K562 (cell line): ENCODE results near the gene PHLDB2. TPM values are rescaled to one million over a fixed set of nuclear protein-coding genes. Genes with fewer than 3 reads are reported as not detected.

Experiments used
- ATAC-seq: fragments of 200-7000 bp; cut with Tn5 transposase; 3 replicates; pipeline ENCODE4 v1.9.1; 2020; ENCODE audit warnings: moderate library complexity
- BruUV-seq: library from RNA; stranded (reverse); fragments of 400-500 nt; replicated peaks from 2 replicates; lab custom pipeline; 2021; lab: Mats Ljungman, UMichigan
- CTCF ChIA-PET: fragments of 300-600 bp; formaldehyde crosslinking; extraction: SDS; loops from one replicate; lab custom pipeline; 2021; ENCODE audit warnings: low intra/inter-chr PET ratio; lab: Yijun Ruan, JAX
- POLR2A ChIA-PET: fragments of 300-600, 350-650 bp; sonication (Branson Sonifier 250); formaldehyde crosslinking; extraction: SDS; loops from one replicate; lab custom pipeline; 2021; ENCODE audit warnings: antibody characterized with exemption, inconsistent platforms; lab: Yijun Ruan, JAX
- DNase-seq, 4 experiments: peaks; one replicate each; pipeline versions ENCODE4 v3.0.0 to v3.0.0-alpha.2; 2011 to 2018; ENCODE audit warnings: low spot score in 3 of 4, mixed read lengths in 3 of 4; ENCODE audit errors: extremely low read depth in 1 of 4
- FAIRE-seq: peaks from 2 replicates; lab custom pipeline; 2011; peaks lifted over from hg19 to GRCh38; lab: Jason Lieb, UNC
- H2AFZ ChIP-seq: 2 replicates; pipeline ENCODE4 v1.6.0; 2011; ENCODE audit warnings: low read depth, low read length, control low read depth, inconsistent platforms
- H3K27ac ChIP-seq: fragments of 200-600 bp; 3 replicates; pipeline ENCODE4 v1.8.0; 2011; ENCODE audit warnings: low read depth, mild to moderate bottlenecking, control low read depth, inconsistent platforms, low read length, moderate library complexity, mixed read lengths; ENCODE audit errors: extremely low read depth
- H3K27me3 ChIP-seq, 2 experiments: fragments of 300-600 bp in 1 of 2; 2 replicates in 1 of 2; 3 replicates in 1 of 2; pipeline versions ENCODE4 v1.6.0 to v1.8.0; 2011; ENCODE audit warnings: inconsistent platforms in 2 of 2, low read length in 2 of 2, mild to moderate bottlenecking in 1 of 2, mixed read lengths in 1 of 2, moderate library complexity in 1 of 2; ENCODE audit not compliant: control insufficient read depth in 2 of 2, insufficient read depth in 2 of 2
- H3K36me3 ChIP-seq: fragments of 300-600 bp; 3 replicates; pipeline ENCODE4 v1.8.0; 2011; ENCODE audit warnings: mild to moderate bottlenecking, low read length, inconsistent platforms; ENCODE audit not compliant: control insufficient read depth, insufficient read depth
- H3K4me1 ChIP-seq, 2 experiments: fragments of 200-600 bp in 1 of 2; replicated peaks in 1 of 2; 2 replicates in 1 of 2; 3 replicates in 1 of 2; pipeline versions ENCODE4 v1.5.1 to v1.8.0; 2011; ENCODE audit warnings: inconsistent platforms in 2 of 2, low read length in 2 of 2, mild to moderate bottlenecking in 1 of 2, mixed read lengths in 1 of 2, moderate library complexity in 1 of 2; ENCODE audit not compliant: control insufficient read depth in 2 of 2, insufficient read depth in 2 of 2
- H3K4me2 ChIP-seq: 2 replicates; pipeline ENCODE4 v1.6.1; 2011; ENCODE audit warnings: low read length, control low read depth, inconsistent platforms, mixed read lengths; ENCODE audit not compliant: insufficient read depth
- H3K4me3 ChIP-seq: fragments of 200-600 bp; sonication (generic), shearing (Covaris generic); 2 replicates; pipeline ENCODE4 v1.5.1; 2016; ENCODE audit warnings: control low read depth, inconsistent platforms
- H3K79me2 ChIP-seq: fragments of 200-600 bp; 3 replicates; pipeline ENCODE4 v1.8.0; 2011; ENCODE audit warnings: low read length, inconsistent platforms; ENCODE audit not compliant: control insufficient read depth, insufficient read depth
- H3K9ac ChIP-seq, 2 experiments: 2 replicates each; pipeline versions ENCODE4 v1.6.0 to v1.6.1; 2011; ENCODE audit warnings: low read depth in 2 of 2, low read length in 2 of 2, control low read depth in 1 of 2, inconsistent platforms in 1 of 2, mild to moderate bottlenecking in 1 of 2, mixed read lengths in 1 of 2; ENCODE audit not compliant: insufficient read depth in 1 of 2
- H3K9me1 ChIP-seq: one replicate; pipeline ENCODE4 v1.6.0; 2011; ENCODE audit warnings: inconsistent platforms, mild to moderate bottlenecking, low read length, moderate library complexity; ENCODE audit not compliant: control insufficient read depth, insufficient read depth
- H3K9me3 ChIP-seq: replicated peaks from 2 replicates; pipeline ENCODE4 v1.5.1; 2011; ENCODE audit warnings: low read depth, low read length, inconsistent platforms; ENCODE audit not compliant: control insufficient read depth, insufficient read depth
- H4K20me1 ChIP-seq: replicated peaks from 2 replicates; pipeline ENCODE4 v1.6.1; 2011; ENCODE audit warnings: low read length, inconsistent platforms, mixed read lengths; ENCODE audit not compliant: control insufficient read depth, insufficient read depth
- BRD9 ChIP-seq: fragments of 450-650 bp; IDR thresholded peaks from 2 replicates; pipeline ENCODE4 v1.6.1; 2018; ENCODE audit warnings: low read depth; ENCODE audit not compliant: partially characterized antibody
- MAFK ChIP-seq: IDR thresholded peaks from 2 replicates; pipeline ENCODE4 v1.6.1; 2011; ENCODE audit warnings: low read length, improper control_type of control experiment
- MBD2 ChIP-seq: sonication (generic); IDR thresholded peaks from 2 replicates; pipeline ENCODE4 v1.6.1; 2016; ENCODE audit warnings: low read depth, borderline replicate concordance
- NFXL1 ChIP-seq: fragments of 450-650 bp; formaldehyde crosslinking; IDR thresholded peaks from 2 replicates; pipeline ENCODE4 v1.4.0; 2021; ENCODE audit warnings: mild to moderate bottlenecking
- NUFIP1 ChIP-seq: fragments of 450-650 bp; IDR thresholded peaks from 2 replicates; pipeline ENCODE4 v1.6.1; 2018; ENCODE audit not compliant: partially characterized antibody
- PML ChIP-seq: IDR thresholded peaks from 2 replicates; pipeline ENCODE4 v1.6.1; 2012; ENCODE audit warnings: low read length, inconsistent platforms
- RAD51 ChIP-seq: fragments of 450-650 bp; IDR thresholded peaks from 2 replicates; pipeline ENCODE4 v1.7.1; 2016; ENCODE audit warnings: low read depth, mild to moderate bottlenecking, borderline replicate concordance
- RBM17 ChIP-seq: fragments of 200-400 bp; formaldehyde crosslinking; IDR thresholded peaks from 2 replicates; pipeline ENCODE4 v1.6.1; 2017; ENCODE audit warnings: low read depth, mild to moderate bottlenecking, low read length, borderline replicate concordance
- RBM39 ChIP-seq: fragments of 200-400 bp; formaldehyde crosslinking; optimal IDR thresholded peaks from 2 replicates; pipeline ENCODE3; 2018; ENCODE audit warnings: low read depth, low read length
- SMAD4 ChIP-seq: fragments of 250-450 bp; sonication (Bioruptor Pico); conservative IDR thresholded peaks from 2 replicates; pipeline ENCODE4 v1.8.0; 2021; ENCODE audit warnings: inconsistent platforms, mild to moderate bottlenecking, moderate library complexity
- SMARCA5 ChIP-seq: fragments of 450-650 bp; IDR thresholded peaks from 2 replicates; pipeline ENCODE4 v1.6.1; 2016
- SPI1 ChIP-seq: IDR thresholded peaks from 2 replicates; pipeline ENCODE4 v1.6.1; 2011; ENCODE audit warnings: low read depth, low read length, control low read depth, borderline replicate concordance
- TAL1 ChIP-seq: fragments of 450-650 bp; IDR thresholded peaks from 2 replicates; pipeline ENCODE4 v1.6.1; 2016; ENCODE audit warnings: mild to moderate bottlenecking
- TARDBP ChIP-seq: fragments of 450-650 bp; IDR thresholded peaks from 2 replicates; pipeline ENCODE4 v1.6.1; 2016
- WGBS: fragments of 100-300 bp; shearing (Covaris generic); methylation state at CpG from one replicate; pipeline ENCODE4 v1.1.6; 2016; ENCODE audit warnings: low coverage, mixed read lengths; ENCODE audit not compliant: insufficient coverage; ENCODE audit errors: missing lambda C conversion rate; 5-methylcytosine and 5-hydroxymethylcytosine counted together
- in situ Hi-C: fragments of 300-500 bp; cut with MboI; formaldehyde crosslinking; loops from 4 replicates; pipeline ENCODE4 v1.15.0; 2018; ENCODE audit warnings: inconsistent platforms, mixed read lengths
- intact Hi-C: fragments of 100-400 bp; cut with micrococcal nuclease; formaldehyde crosslinking; loops from 2 replicates; pipeline ENCODE4 v1.14.2; 2022
- polyA plus RNA-seq, 8 experiments: library from polyadenylated mRNA; depleted of rRNA in 4 of 8; stranded (reverse) in 5 of 8; unstranded in 3 of 8; fragments of >200 nt; fragmentation: Nextera tagmentation in 2 of 8; fragmentation: Illumina TruSeq in 1 of 8; extraction: Ambion mirVana in 2 of 8; extraction: Trizol in 1 of 8; gene quantifications; 2 replicates each; pipeline versions ENCODE4 v1.2.1 to v1.2.3, GENCODE V29; 2011 to 2014; ENCODE audit warnings: inconsistent platforms in 1 of 8, missing spikeins in 1 of 8
- total RNA-seq, 7 experiments: library from RNA; depleted of rRNA in 6 of 7; stranded (reverse); fragments of >200 nt in 6 of 7; fragmentation: Illumina TruSeq in 2 of 7; extraction: Trizol in 2 of 7; gene quantifications; 2 replicates each; pipeline versions ENCODE4 v1.2.1 to v1.2.3, GENCODE V29; 2011 to 2021; ENCODE audit warnings: low replicate concordance in 1 of 7
- TF ChIP-seq, protein P1 (sequence below): fragments of 200-600 bp; sonication (generic); IDR thresholded peaks from one replicate; pipeline ENCODE4 v1.6.1; 2012; ENCODE audit warnings: mild to moderate bottlenecking, low read depth, low read length, inconsistent platforms

The PHLDB2 gene
- total and polyA plus RNA-seq, 9 of the 15 experiments (the other 6 are each of a cell fraction or from before 2014, with no cell fraction given): 0.04 TPM; not detected in 8

DNA sequence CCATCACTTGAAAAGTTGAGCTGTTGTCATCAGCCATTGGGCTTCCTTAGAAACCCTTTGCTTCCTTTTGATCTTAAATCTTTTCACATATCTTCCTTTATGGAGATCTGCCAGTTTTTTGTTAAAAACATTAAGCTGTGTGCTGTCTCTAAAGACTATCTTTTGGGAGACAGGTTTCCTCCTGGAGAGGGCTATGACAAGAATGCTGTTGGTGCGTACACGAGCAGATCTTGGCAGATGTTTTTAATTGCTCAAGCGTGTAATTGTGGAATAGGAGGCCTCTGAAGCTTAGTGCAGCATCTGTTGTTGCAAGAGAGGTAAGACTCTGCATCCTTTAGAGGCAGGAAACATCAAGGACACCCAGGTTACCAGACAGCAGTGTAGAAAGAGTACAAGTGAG is 56.8 kb downstream of the PHLDB2 start:
- Histone ChIP-seq H3K27ac (no peak overlapping the region), H3K4me3 (no peak overlapping the region), H2AFZ (no peak overlapping the region), H3K9me3 (no peaks in the 10 kb centered on the region), H3K9me1 (no peaks in the 10 kb centered on the region), H3K79me2 (no peaks in the 10 kb centered on the region), H4K20me1 (no peaks in the 10 kb centered on the region), H3K36me3 (no peaks in the 10 kb centered on the region), H3K9ac (no peak overlapping the region), H3K27me3 (no peaks in the 10 kb centered on the region), H3K4me1 (no peaks in the 10 kb centered on the region), H3K4me2 (no peak overlapping the region)
- no peak for ATAC-seq
- intact Hi-C loops (no loop called here), in situ Hi-C loops (no loop called here)
- BruUV-seq: no TSS peak
- CTCF ChIA-PET: no interaction called here
- 0% methylated on average over 3 of the region's 3 CpGs for WGBS
- POLR2A ChIA-PET: no interaction called here
- no peak for DNase-seq
- FAIRE-seq: no peak
- no peak for TF ChIP-seq RAD51
- TF ChIP-seq NUFIP1: no peak
- TF ChIP-seq MBD2: no peak
- no peak for TF ChIP-seq MAFK
- TF ChIP-seq SMAD4 (CRISPR knock-in tag): no peak
- TF ChIP-seq, protein P1, sequence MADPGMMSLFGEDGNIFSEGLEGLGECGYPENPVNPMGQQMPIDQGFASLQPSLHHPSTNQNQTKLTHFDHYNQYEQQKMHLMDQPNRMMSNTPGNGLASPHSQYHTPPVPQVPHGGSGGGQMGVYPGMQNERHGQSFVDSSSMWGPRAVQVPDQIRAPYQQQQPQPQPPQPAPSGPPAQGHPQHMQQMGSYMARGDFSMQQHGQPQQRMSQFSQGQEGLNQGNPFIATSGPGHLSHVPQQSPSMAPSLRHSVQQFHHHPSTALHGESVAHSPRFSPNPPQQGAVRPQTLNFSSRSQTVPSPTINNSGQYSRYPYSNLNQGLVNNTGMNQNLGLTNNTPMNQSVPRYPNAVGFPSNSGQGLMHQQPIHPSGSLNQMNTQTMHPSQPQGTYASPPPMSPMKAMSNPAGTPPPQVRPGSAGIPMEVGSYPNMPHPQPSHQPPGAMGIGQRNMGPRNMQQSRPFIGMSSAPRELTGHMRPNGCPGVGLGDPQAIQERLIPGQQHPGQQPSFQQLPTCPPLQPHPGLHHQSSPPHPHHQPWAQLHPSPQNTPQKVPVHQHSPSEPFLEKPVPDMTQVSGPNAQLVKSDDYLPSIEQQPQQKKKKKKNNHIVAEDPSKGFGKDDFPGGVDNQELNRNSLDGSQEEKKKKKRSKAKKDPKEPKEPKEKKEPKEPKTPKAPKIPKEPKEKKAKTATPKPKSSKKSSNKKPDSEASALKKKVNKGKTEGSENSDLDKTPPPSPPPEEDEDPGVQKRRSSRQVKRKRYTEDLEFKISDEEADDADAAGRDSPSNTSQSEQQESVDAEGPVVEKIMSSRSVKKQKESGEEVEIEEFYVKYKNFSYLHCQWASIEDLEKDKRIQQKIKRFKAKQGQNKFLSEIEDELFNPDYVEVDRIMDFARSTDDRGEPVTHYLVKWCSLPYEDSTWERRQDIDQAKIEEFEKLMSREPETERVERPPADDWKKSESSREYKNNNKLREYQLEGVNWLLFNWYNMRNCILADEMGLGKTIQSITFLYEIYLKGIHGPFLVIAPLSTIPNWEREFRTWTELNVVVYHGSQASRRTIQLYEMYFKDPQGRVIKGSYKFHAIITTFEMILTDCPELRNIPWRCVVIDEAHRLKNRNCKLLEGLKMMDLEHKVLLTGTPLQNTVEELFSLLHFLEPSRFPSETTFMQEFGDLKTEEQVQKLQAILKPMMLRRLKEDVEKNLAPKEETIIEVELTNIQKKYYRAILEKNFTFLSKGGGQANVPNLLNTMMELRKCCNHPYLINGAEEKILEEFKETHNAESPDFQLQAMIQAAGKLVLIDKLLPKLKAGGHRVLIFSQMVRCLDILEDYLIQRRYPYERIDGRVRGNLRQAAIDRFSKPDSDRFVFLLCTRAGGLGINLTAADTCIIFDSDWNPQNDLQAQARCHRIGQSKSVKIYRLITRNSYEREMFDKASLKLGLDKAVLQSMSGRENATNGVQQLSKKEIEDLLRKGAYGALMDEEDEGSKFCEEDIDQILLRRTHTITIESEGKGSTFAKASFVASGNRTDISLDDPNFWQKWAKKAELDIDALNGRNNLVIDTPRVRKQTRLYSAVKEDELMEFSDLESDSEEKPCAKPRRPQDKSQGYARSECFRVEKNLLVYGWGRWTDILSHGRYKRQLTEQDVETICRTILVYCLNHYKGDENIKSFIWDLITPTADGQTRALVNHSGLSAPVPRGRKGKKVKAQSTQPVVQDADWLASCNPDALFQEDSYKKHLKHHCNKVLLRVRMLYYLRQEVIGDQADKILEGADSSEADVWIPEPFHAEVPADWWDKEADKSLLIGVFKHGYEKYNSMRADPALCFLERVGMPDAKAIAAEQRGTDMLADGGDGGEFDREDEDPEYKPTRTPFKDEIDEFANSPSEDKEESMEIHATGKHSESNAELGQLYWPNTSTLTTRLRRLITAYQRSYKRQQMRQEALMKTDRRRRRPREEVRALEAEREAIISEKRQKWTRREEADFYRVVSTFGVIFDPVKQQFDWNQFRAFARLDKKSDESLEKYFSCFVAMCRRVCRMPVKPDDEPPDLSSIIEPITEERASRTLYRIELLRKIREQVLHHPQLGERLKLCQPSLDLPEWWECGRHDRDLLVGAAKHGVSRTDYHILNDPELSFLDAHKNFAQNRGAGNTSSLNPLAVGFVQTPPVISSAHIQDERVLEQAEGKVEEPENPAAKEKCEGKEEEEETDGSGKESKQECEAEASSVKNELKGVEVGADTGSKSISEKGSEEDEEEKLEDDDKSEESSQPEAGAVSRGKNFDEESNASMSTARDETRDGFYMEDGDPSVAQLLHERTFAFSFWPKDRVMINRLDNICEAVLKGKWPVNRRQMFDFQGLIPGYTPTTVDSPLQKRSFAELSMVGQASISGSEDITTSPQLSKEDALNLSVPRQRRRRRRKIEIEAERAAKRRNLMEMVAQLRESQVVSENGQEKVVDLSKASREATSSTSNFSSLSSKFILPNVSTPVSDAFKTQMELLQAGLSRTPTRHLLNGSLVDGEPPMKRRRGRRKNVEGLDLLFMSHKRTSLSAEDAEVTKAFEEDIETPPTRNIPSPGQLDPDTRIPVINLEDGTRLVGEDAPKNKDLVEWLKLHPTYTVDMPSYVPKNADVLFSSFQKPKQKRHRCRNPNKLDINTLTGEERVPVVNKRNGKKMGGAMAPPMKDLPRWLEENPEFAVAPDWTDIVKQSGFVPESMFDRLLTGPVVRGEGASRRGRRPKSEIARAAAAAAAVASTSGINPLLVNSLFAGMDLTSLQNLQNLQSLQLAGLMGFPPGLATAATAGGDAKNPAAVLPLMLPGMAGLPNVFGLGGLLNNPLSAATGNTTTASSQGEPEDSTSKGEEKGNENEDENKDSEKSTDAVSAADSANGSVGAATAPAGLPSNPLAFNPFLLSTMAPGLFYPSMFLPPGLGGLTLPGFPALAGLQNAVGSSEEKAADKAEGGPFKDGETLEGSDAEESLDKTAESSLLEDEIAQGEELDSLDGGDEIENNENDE: no peak
- TF ChIP-seq SMARCA5: no peak
- TF ChIP-seq PML: no peak
- TF ChIP-seq BRD9: no peak
- TF ChIP-seq RBM17: no peak
- no peak for TF ChIP-seq RBM39
- TF ChIP-seq TARDBP: no peak
- no peak for TF ChIP-seq NFXL1
- no peak for TF ChIP-seq TAL1
- TF ChIP-seq SPI1: no peak
